ENCODE results near the gene NOTCH4.
A peak's percentile ranks its signal among the peaks of the same experiment; 100 is the strongest.

The NOTCH4 gene

DNA sequence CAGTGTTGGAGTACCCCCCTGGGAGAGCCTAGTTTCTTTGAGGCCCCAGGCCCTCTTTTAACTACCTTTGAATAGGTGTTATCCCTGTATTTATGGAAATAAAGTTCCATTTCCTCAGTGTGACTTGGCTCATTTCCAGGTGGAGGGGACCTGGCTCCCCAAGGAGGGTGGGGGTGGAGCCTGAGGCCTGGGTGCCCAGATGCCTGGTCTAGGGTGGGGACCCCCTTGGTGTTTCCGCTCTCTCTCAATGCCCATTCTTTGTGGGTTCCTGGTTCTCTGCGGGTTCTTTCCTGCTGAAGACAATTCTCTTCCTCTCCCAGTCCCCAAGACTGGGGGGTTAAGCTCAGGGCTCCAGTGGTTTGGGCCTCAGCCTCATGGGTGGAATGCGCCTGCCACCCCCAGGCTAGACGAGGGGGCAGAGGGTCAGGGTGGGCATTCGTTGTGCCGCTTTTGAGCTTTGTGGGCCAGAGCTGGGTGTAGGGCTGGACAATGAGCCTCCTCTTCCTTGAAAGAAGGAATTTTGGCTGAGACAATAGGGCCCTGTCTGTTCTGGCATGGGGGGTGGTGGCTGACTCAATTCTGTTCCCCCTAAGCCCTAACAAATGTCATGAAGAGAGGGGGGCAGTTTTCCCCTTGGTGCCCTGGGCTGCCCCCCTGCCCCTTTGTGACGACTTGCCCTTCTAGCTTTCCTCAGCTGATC is 60.2 kb downstream of the NOTCH4 start:
- peak in 1 of 14 donors; percentile 52 for DNase-seq

DNA sequence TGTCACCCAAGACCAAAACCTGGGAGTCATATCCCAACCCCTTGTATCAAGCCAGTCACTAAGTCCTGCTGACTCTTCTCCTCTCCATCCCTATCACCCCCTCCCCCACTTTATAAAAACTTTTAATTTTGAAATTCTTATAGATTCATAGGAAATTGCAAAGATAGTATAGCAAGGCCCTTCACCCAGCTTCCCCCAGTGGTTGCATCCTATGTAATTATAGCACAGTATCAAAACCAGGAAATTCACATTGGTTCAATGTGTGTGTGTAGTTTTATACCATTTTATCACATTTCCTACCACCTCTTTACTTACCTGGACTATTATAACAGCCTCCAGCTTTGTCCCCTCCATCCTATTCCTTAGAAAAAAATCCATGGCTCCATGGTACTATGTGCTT is 65.8 kb downstream of the NOTCH4 start:
- no peak for DNase-seq

DNA sequence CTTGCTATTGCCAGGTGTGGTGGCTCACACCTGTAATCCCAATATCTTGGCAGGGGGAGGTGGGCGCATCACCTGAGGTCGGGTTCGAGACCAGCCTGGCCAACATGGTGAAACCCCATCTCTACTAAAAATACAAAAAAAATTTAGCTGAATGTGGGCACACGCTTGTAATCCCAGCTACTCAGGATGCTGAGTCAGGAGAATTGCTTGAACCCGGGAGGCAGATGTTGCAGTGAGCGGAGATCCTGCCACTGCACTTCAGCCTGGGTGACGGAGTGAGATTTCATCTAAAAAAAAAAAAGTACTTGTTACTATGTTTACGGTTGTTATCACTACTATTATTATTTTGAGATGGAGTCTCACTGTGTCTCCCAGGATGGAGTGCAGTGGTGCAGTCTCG is 67.0 kb downstream of the NOTCH4 start:
- no peak for DNase-seq

DNA sequence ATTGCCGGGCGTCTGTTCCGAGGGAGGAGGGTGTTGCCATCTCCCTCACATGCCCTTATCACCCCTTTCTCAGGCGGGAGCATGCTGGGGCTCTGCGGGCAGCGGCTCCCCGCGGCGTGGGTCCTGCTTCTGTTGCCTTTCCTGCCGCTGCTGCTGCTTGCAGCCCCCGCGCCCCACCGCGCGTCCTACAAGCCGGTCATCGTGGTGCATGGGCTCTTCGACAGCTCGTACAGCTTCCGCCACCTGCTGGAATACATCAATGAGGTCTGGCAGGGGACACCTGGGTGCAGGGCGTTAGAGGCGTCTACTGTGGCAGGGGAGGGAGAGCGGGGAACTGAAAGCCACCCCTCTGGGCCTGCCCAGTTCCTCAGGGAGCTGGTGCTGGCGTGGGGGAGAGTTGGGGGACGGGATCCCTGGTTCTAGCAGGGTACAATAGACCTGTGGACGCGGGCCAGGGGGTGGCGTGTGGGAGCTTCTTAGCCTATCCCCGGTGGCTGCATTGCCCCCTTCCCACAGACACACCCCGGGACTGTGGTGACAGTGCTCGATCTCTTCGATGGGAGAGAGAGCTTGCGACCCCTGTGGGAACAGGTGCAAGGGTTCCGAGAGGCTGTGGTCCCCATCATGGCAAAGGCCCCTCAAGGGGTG is 69.2 kb downstream of the NOTCH4 start:
- peak in 7 of 14 donors; percentile 50 to 76 (median 63) for DNase-seq

DNA sequence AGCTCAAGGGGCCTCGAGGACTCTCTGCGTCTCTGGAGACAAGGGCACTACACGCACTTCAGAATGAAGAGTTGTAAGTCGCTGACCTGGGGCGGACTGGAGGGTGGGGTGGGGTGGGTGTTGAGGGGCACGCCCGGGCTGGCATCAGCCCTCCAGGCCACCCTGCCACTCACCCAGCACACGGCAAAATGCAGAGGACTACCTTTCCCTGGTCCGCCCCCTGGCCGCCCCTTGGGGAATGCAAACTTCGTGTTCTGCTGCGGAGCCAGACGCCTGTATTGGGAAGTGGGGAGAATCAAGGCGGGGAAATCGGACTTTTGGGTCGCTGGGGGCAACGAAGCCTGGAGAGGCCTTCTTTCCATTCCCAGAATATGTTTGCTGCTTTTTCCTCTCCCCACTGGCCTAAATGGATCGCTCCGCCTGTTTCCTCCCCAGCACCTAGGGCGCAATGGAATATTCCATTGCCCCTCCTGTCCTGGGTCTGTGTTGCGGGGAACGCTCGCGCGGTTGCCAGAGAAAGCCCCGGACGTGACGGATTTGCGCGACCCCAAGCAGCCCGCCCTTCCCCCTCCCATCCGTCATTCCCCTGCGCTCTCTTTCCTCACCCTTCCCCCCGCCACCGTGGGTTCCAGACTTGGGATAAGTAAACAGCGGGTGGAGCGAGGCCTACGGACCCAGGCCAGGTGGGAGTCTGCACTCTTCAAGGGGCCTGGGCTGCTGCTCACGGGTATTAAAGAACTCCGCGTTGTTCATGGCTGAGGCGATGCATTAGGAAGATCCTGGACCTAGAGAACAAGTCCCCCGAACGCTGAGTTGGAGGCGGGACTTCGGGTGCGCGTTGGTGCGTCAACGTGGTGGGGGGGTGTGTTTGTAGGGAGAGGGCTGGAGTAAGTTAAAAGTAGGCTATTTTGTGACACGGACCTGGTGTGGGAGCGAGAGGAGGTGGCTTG is 70.0 kb downstream of the NOTCH4 start, which contains the start of gene PPT2:
PPT2 (plus strand) TSS at position 578 of the 950 bp plus-strand sequence. CDS start 454 bp downstream, outside the sequence.
- DNase-seq = peak in 13 of 14 donors; percentile 51 to 94 (median 78)

DNA sequence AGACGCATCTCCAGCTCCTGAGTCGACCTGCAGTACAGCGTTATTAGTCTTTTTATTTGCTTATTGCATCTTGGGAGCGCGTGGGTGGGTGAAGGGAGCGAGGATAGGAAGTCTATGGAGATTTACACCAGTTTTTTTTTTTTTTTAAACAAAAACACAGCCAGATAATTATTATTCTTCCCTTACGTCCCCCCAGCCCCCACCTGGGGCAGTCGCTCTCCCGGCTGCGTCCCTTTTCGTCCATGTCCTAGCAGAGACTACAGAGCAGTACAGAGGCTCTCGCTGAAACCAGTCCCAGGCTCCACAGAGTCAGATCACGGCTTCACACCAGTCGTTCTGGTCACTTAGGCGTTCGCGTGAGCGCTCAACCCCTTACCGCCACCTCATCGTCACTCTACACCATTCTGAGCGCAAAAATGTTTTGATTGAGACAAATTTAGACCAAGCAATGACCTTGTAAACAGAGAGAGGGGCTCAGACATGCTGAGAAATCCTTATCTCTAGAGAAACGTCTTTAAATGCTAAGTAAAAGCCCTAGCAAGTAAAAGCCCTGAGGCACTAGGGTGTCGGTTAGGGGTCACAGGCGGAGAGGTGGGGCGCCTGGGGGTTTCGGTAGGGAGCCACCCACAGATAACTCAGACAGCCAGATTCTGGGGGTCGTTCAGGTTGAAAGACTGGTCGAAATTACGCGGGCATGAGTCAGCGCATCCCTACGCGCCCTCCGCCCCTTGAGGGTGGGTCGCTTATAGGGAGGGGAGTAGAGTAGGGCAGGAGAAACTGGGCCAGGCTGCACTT is 70.9 kb downstream of the NOTCH4 start:
- peak in 4 of 14 donors; percentile 25 to 62 (median 46) for DNase-seq

DNA sequence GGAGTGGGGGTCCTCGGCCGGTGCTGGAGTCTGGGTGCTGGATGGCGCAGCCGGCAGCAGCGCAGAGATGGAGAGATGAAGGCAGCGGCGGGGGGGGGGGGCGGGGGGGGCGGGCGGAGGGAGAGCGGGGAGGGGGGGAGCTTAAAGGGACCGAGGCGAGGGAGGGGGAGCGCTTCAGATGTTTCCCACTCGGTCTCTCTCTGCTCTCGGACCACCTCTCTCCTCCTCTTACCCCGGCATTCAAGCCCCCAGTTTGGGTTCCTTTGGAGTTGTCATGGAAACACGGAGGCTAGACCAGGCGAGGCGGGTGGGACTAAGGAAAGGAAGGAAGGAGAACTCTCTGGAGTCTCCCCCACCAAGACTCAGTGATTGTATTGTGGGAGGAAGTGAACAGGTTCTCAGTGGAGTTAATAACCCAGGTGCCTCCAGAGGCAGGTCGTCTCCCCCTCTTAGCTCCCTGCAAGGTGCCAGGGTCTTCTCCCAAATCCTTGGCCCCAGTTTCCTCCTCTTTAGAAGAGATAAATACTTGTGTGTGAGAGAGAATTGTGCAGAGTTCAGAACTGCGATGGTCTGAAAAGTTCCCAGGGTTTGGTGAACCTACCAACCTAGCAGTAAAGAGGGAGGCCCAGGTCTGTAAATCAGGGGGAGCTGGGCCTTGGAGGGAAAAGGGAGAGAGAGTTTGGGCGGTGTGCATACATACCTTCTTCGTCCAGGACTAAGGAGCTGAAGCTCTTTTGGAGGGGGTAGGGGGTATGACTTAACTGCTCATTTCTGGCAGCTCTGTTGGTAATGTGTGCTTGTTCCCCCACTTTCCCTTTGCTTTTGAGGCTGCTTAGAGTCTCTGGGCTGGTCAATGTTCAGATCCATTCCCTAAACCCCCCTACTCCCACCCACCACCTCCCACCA is 71.8 kb downstream of the NOTCH4 start, which contains the start of gene PRRT1:
PRRT1 (minus strand) TSS at position 77 of the 906 bp plus-strand sequence. CDS start 112 bp downstream, outside the sequence.
- DNase-seq = peak in 4 of 14 donors; percentile 25 to 63 (median 42)

DNA sequence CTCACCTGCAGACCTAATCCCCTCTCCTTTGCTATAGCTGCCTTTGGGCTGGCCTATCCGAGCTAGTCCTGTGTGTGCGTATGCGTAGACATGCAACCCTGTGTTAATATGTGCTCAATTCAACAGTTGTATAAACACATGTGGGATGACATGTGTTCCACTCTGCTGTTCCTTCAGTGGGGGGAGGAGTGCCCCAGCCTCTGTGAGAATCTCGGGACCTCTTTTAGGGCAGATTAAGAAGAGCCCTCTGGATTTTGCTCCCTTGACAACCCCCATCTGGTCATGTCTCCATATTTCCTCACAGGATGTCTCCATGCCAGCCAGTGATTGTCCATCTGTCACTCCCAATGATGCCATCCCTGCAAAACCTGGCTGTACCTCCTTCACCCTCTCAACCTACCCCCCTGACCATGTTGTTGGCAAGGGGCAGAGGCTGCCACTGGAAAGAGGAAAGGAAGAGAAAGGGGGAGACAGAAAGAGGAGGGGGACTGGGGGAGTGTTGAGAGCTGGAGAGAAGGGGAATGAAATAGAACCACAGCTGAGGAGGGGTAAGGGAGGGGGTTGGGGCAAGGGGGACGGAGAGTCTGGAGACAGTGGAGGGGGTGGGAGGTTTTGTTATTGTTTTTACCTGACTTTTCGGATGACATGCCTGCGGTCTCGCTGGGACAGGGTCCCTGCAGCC is 72.5 kb downstream of the NOTCH4 start:
- peak in 3 of 14 donors; percentile 20 to 91 (median 31) for DNase-seq

DNA sequence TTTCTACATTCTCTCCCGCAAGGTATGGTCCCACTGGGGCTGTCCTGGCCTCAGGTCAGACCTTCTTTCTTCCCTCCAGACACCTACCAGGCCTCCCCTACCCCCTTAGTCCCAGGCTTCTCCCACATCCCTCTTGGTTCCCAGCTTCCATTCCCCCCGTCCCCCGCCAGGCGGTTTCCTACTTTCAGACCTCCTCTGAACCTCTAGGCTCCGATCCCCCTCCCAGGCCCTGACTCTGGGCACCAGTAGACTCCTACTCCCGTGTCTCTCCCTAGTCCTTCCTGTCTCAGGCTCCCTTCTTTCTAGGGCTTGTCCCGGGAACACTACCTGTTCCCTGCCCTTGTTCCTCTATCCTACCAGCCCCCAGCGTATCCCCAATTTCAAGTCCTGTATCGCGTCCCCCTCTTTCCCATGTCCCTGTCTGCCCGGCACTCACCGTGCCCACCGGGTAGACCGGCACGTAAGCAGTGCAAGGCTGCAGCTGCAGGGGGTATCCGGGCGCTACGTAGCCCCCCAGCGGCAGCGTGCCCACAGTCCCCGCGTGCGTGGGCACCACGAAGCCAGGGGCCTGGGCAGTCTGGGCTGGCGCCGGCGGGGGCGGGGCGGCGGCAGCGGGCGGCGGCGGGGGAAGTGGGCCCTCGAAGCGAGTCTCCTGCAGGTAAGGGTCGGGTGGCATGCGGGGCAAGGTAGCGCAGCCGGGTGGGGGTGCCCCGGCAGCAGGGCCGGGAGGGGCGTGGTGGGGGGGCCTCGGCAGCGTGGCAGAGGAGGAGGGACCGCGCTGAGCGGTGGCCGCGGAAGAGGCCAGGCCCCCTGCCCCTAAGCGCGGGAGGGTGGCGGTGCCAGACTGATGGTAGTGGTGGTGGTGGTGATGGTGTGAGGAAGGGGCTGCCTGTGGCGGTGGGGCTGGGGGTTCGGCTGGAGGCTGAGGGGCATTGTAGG is 73.7 kb downstream of the NOTCH4 start:
- no peak for DNase-seq

DNA sequence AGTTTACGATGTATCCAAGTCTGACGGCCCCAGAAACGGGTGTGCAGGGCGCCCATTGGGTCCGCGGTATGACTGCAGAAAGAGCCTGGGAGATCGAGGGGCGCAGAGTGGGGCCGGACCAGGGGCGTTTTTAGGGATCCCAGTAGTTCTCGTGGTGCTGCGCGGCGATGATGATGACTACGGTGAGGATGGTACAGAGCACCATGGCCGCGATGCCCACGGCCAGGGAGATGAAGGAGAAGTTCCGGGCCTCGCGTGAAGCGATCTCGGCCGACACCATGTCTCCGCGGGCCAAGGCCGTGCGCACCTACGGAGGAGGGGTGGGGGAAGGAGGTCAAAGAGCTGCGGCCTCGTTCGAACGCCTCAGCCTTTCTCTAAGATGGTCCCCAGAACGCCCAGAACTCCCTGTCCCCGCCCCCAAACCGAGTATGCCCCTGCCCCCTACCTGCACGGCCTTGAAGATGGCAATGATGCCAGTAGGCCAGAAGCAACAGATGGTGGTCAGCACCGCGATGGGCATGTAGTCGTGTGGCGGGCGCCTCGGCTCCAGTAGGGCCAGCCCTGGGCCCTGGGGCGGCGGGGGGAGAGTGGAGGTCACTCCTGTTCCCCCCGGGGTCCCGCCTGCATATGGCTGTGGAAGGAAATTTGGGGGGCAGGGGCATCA is 74.6 kb downstream of the NOTCH4 start:
- DNase-seq = peak in 1 of 14 donors; percentile 10

DNA sequence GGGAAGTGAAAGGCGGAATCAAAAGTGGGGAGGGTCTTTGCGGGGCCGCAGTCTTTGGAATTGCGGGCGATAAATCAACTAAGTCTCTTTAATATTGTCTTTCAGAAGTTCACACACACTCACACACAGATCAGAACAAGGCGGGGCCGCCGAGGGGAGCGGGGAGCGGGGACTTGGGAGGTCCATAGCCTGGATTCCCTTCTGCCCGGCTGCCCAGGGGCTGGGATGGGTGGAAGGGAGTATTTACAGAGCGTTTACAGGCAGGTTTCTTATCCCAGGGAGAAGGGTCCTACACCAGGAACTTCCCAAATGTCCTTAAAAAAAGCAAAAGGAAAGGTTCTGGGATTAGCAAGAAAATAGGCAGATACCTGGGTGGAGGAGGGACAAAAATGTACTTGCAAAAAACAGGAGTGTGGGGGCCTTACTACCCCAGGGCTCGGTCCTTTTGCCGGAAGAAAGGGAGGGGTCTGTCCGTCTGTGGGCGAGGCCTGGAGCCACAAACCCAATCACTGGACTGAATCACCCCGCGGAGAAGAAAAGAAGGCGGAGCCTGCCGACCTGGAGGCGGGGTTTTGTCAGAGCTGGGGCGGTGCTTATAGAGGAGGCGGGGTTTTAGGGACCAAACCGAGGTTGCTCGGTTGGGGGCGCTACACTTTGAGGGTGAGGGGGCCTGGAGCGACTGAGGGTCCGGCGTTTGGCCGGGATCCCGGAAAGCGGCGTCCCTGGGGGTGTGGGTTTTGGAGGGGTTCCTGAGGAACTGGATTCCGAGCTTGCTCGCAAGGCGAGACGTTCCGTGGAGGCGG is 75.4 kb downstream of the NOTCH4 start:
- DNase-seq = peak in 7 of 14 donors; percentile 19 to 38 (median 33)

DNA sequence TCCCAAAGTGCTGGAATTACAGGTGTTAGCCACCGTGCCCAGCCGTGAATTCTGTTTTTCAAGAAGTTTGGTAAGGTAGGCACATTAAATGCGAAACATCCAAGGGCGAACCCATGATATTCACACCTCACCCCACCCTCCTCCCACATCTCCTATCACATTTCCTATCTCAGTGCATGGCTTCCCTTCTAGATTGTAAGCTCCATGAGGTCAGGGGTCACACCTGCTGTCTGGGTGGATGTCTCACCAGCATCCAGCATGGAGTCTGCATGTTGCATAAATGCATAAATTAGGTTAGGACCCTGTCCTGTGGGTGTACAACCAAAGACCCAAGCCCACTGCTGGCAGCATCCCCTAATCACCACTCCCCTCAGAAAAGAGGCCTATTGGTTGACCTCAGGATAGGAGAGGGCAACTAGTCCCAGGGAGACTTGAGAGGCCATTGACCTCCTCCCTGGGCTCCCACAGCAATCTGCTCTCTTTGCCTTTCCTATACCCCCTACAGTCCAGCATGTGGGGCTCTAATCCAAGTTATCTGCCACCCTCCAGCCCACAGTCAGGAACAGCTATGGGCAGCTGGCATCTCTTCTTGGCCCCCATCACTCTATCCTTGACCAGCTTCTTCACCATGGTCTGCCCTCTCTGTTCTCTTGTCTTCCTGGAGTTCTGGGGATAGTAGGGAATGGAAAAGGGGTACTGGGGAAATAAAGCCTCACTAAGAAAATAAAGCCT is 76.3 kb downstream of the NOTCH4 start:
- DNase-seq = no peak

DNA sequence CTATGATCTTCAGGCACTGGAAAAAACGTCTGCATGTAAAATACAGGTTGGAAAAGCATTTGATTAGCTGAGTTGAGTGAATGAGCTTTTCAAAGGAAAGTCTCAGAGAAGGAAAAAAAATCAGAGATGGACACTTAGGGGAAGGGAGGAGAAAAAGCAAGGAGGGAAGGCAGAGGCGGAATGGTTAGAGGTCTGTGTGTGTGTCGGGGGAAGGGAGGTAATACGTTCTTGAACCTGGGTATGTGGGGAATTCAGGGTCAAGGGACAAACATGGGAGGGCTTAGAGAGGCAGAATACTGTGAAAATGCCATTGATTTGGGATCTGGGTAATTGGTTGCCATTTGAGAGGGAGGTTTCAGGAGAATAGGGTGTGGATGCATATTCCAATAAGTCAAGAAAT is 77.2 kb downstream of the NOTCH4 start:
- no peak for DNase-seq

DNA sequence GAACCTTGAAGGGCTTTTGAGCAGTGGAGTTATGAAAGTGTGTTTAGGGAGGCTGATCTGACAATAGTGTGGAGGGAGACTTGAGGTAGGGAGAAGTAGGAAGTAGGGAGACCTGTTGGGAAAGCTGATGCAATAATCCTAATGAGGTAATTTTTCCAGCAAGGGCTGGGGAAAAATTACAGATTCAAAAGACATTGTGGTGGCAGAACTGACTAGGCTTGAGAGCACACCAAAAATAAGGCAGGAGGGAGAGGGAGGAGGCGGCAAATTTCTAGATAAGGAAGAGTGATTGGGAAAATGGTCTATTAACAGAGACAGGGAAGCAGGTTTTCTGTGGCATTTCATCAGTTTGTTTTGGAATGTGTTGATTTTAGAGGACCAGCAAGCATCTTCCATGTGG is 77.6 kb downstream of the NOTCH4 start:
- no peak for DNase-seq
